GM19463 (cell line): ENCODE results near the gene MED27.
A peak's percentile ranks its signal among the peaks of the same experiment; 100 is the strongest.
"Not testable (repeated sequence)": the region's sequence is repeated elsewhere in the genome, so short reads cannot be mapped to it uniquely, and the experiment has no call there.

Experiments
- ATAC-seq: cut with Tn5 transposase; IDR thresholded peaks from one replicate; pipeline ENCODE4 v1.9.1; 2021; ENCODE audit warnings: mild to moderate bottlenecking, moderate library complexity; ENCODE audit not compliant: unreplicated experiment

Gene MED27

GRCh38 chr9:132020820-132021510, 58.7 kb downstream of the MED27 start:
- no peak for ATAC-seq

GRCh38 chr9:132020272-132020671, 59.4 kb downstream of the MED27 start:
- no peak for ATAC-seq

GRCh38 chr9:132019702-132020101, 60.0 kb downstream of the MED27 start:
- no peak for ATAC-seq

DNA sequence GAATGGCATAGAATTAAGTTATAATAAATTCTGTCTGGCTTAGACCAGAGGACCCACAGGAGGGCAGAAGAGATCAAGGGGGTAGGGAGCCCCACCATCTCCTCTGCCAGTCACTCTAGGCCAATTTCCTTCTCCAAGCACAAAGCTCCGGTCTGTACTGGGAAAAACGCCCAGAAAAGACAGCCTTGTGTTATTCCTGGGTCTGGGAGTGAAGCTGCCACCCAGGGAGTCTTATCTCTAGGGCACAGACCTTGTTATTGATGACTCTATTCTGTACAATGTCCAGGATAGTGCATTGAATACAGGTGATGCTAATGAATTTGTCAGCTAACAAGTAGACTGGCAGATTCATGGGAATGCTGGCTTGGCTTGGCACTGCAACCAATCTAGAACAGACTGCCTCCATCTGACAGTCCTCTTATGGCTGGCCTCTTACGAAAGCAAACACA, 60.7 kb downstream of the MED27 start:
- no peak for ATAC-seq

DNA sequence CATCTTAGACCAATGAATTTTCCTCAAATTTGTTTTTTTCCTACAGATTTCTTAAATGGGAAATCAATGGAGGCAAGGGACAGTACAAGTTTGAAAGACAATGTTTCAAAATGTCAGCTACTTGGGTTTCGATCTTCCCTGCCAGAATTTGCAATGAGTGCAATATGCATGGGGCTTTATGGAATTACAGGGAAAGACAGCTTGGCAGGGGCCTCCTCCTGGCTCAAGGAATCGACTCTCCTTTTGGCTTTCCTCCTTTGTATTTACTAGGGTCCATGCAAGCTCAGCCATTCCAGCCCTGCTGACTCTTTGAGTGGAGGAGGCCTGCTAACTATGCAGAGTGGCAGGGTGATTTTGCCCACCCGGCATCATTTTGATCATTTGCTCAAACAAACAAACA, 63.2 kb downstream of the MED27 start:
- no peak for ATAC-seq

DNA sequence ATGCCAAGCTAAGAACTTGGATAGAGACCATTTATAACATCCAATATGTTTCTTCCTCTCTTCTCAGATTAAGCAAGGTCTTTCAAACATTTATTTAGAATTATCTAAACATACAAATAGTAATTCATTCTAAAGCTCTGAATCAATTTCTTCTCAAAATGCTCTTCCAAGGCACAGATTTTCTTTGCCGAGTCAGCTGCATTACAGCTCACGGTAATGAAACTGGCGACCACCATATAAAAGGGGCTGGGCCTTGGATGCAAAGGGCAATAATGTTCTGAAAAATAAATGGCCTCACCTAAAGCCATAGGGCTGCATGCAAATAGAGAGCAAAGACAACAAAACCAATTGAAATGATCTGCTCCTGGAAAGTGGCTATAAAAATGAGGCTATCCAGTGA, 63.8 kb downstream of the MED27 start:
- ATAC-seq = no peak

DNA sequence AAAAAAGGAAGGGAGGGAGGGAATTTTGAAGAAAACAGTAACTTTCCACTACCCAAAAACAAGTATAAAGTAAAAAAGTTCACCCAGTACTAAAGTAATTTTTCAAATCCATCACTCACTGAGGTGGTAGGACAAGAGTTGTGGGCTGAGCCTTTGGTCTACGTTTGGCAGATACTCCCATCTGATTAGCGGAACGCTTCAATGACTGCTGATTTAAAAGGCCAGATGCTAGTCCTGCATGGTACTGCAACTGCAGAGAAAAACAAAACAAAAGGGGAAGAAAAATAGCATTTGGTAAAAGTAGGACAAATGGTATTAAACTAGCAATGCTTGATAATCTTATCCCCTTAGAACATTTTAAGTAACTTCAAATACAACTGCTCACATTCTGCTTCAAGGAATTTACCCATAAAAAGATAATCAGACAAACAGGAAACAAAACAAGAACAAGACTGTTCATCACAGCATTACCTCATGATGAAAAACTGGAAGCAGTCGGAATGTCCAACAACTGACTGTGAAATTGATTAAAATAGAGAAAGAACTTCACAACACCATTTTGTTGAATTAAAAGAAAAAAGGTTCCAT, 65.4 kb downstream of the MED27 start:
- no peak for ATAC-seq

DNA sequence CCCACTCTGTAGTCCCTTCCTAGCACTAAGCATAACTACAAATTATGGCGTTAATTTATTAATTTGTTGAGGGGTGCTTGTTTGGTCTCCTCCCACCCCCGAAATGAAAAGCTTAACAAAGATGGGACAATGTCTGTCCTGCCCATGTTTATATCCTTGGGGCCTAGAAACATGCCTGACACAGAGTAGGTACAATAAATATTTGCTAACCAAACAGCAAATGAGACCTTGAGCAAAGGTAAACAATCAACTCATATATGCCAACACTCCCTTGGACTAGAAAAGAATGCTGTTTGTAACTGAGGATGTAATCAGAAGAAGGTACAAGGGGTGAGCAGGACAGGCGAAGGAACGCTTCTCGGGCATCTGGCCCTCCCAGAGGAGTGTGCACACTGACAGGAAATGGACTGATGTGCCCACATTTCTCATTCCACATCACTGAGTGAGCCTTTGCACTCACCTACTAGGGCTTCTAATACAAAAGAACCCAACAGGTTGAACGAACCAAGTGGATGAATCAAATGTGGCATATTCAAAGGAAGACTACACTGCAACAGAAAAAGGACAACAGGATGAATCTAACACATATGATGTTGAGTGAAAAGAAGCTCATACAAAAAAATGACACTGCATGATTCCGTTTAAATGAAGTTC, 66.8 kb downstream of the MED27 start:
- ATAC-seq = no peak

DNA sequence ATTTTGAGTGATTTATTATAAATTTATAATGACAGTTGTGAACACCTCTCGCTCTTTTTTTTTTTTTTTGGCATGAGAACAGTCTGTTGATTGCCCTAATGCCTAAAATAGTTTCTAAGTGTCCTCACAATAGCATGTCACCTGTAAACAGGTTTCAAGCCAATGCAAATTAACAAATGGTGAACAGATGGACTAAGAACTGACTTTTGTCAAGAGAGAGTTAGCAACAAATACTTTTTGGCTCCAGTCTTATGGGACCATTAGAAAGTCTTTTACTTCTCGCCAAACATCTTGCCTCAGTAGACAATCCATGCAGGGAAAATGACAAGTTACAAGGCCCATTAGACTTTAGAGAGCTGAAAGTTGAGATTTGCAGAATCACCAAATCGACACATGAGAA, 67.8 kb downstream of the MED27 start:
- ATAC-seq = no peak

DNA sequence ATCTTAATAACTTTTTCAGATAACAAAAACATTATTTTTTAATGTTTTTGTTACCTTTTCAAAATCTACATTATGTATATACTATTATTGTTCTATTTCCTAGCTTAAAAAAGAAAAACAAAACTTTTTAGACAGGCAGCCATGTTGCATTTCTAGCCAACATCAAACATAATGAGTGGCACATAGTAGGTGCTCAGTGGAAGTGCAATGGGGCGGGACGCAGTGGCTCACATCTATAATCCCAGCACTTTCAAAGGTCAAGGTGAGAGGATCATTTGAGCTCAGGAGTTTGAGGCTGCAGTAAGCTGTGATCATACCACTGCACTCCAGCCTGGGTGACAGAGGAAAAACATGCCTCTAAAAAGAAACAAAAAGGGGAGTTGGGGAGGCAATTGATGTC, 68.4 kb downstream of the MED27 start:
- no peak for ATAC-seq

GRCh38 chr9:132010201-132010600, 69.5 kb downstream of the MED27 start:
- ATAC-seq = not testable (repeated sequence)

GRCh38 chr9:132008855-132009812, 70.5 kb downstream of the MED27 start:
- ATAC-seq = no peak

GRCh38 chr9:132008184-132008803, 71.4 kb downstream of the MED27 start:
- ATAC-seq = no peak

- ATAC-seq = no peak
Observed at GRCh38 chr9:132007371-132008025, 72.2 kb downstream of the MED27 start.

- peak; percentile 79 for ATAC-seq
Observed at GRCh38 chr9:132006677-132007370, 72.8 kb downstream of the MED27 start.

GRCh38 chr9:132005899-132006298, 73.8 kb downstream of the MED27 start:
- no peak for ATAC-seq

DNA sequence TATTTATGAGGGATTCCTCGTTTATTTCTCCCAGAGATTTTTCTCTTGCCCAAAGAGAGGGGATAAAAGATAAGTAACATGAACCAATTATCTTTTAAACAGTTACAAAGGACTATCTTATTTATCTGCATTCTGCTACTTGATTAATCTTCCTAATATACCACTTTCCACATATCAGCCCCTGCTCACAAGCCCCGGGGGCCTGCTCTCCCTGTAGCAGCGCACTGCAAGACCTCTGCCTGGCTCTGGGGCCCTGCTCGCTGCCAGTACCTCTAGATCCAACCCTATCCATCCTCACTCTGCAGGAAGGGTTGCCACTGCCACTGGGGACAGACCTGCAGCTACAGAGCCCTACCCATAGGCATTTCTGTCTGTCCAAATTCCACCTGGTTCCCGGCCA, 75.3 kb downstream of the MED27 start:
- ATAC-seq = no peak

- no peak for ATAC-seq
Observed at GRCh38 chr9:132003896-132004295, 75.8 kb downstream of the MED27 start.

GRCh38 chr9:132003319-132003704, 76.4 kb downstream of the MED27 start:
- ATAC-seq = no peak
